ENCODE measurements around the gene KRT14.
"Not testable (repeated sequence)": the region's sequence is repeated elsewhere in the genome, so short reads cannot be mapped to it uniquely, and the experiment has no call there.

The KRT14 gene

DNA sequence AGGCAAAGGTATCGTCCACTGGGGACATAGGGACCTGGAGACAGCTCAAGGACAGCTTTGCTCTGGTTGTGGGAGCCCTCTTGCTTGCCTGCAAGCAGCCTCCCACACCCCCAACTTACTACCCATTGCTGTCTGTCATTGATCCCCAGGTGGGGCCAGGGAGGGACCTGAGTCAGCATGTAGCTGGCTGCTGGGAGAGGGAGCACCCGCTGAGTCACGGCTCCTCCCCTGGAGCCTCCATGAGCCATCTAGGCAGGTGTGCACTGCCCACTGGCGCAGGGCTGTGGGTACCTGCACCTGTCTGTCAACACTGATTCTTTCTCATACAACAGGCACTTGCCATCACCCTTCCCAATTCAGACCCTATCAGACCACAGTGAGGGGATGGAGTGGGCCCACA lies 10.0 kb downstream of the KRT14 start:
- not testable (repeated sequence) for DNase-seq

DNA sequence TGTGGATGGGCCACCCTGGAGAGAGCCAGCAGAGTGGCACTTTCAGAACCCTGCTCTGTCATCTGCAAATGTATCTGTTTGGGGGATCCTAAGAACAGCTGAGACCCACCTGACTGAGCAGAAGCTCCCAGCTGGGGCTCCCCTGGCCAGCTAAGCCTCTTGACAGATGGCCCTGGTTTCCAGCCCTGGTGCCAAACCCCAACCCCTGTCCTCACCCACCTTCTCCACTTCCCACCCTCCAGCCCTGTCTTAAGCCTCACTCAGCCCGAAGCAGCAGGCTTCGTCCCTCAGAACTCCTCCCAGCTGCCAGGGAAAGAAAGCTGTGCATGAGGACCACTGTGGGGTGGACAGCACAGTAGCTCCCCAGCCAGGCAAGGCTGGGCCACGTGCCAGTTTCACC lies 11.4 kb downstream of the KRT14 start:
- no peak for DNase-seq

DNA sequence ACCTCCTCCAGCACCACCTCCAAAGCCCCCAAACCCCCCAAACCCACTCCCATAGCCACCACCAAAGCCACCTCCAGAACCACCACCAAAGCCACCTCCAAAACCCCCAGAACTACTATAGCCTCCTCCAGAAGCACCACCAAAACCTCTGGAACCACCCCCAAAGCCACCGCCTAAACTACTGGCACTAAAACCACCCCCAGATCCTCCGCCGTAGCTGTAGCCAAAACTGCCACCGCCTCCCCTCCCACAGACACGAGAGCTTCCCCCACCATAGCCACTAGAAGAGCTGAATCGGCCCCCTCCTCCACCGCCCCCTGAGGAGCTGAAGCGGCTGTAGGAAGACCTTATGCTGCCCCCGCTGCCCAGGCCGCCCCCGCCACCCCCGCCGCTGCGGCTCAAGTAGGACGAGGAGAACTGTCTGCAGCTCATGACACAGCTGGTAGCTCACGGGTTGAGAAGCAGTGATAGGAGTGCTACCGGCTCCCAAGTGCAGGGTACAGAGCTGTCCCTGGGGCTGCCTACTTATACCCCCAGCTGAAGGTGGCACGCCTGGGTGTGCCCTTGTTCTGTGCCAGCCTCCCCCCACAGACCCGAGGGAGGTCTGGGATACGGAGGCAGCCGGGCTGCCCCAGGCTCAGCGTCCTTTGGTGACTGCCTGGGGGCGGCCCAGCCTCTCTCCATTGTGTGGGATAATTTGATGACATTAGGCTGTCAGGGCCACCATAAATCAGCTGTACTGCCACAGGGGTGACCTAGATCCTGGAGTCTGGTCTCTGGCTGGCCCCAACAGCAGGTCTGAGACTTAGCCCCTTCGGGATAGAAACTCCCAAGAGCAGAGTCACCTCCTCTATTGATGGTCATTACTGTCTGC lies 14.9 kb downstream of the KRT14 start, which contains the start of gene KRT9:
KRT9 (minus strand) TSS at position 499 of the 874 bp plus-strand sequence; CDS start at position 432, 67 bp downstream.
- no peak for DNase-seq

DNA sequence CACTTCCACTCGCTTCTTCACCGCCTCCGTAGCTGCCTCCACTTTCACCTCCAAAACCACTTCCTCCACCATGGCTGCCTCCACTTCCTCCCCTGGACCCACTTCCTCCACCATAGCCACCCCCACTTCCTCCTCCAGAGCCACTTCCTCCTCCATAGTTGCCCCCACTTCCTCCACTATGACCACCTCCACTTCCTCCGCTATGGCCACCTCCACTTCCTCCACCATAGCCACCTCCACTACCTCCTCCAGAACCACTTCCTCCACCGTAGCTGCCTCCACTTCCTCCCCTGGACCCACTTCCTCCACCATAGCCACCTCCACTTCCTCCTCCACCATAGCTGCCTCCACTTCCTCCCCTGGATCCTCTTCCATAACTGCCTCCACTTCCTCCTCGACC lies 19.4 kb downstream of the KRT14 start:
- DNase-seq = no peak

DNA sequence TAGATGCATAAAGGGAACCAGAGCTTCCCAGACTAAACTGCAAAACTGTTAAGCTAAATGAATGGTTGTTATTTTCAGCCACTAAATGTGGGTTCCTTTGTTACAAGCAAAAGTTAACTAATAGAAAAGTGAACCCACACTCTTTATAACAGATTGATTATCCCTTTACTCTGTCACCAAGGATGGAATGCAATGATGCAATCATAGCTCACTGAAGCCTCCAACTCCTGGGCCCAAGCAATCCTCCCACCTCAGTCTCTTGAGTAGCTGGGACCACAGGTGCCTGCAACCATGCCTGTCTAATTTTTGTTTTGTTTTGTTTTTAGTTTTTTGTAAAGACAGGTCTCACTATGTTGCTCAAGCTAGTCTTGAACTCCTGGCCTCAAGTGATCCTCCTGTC lies 21.4 kb downstream of the KRT14 start:
- no peak for DNase-seq

DNA sequence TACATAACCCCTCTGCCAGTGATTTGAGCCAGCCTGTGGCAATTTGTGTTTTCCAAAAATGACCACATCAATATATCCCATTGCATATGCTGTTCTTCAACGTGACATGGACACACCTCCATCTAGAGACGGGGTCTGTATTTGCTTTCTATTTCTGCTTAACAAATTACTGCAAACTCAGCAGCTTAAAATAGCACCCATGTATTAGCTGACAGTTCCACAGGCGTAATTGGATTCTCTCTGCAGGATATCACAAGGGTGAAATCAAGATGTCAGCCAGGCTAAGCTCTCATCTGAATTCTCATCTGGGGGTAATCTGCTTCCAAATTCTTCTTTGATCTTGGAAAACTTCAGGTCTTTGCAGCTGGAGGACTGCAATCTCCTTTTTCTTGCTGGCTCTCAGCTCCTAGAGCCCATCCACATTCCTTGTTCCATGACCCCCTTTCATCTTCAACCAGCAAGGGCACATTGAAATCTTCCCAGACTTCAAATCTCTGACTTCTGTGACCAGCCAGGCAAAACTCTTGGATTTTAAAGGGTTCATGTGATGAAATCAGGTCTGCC lies 23.0 kb downstream of the KRT14 start:
- no peak for DNase-seq

DNA sequence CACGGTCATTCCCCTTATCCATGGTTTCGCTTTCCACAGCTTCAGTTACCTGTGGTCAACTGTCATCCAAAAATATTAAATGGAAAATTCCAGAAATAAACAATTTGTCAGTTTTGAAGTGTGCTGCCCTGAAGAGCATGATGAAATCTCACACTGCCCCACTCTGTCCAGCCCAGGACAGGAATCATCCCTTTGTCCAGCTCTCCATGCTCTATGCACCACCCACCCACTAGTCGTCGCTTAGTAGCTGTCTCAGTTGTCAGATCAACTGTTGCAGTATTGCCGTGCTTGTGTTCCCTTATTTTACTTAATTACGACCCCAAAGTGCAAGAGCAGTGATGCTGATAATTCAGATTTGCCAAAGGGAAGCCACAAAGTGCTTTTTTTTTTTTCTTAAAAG lies 25.1 kb downstream of the KRT14 start:
- no peak for DNase-seq

DNA sequence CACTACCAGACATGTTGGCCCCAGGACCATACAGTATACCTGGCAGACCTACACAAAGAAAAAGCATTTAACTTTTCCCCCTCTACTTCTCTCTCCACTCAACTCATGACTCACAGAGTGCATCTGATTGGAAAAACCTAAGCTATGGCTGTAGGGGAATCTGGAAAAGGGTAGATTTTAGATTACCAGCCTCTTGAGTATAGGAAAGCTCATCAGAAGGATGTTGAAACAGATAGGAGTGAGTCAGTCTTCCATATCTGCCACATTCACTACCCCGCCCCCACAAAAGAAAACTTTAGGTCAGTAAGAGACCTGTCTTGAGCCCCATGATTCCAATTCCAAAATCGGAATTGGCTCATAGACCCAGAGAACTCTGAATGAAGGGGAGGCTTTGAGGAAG lies 27.1 kb downstream of the KRT14 start:
- no peak for DNase-seq

DNA sequence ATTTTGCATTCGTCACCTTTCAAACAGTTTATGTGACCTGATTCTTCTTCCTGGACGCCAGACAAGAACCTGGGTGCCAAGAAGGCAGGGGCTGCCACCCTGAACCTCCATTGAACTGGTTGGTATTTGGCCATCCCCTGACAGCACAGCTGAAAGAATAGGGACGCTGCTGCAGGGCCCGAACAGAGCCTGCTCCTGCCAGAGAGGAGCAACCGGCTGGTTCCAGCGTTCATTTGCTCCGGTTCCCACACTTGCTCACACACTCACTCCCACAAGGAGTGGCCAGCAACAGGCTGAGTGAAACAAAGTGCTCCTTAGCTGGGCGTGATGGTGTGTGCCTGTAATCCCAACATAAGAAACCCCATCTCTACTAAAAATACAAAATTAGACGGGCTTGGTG lies 29.8 kb downstream of the KRT14 start:
- DNase-seq = no peak

DNA sequence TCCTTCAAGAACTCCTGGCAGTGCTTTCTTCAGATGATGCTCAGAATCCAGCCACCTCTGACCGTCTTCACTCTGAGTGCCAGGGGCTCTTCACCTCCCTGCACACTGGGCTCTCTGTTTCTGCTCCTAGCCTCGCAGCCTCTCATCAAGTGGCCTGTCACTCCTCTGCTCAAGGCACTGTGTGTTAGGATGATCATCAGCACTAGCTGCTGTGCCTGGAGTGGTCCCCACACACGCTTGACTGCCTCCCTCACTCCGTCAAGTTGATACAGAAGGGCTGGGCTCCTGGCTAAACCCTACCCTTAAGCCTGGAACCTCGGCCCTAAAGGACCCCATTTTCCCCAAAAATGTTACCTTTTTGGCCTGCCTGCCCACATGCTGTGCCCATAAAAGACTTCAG lies 30.4 kb downstream of the KRT14 start:
- DNase-seq = no peak

DNA sequence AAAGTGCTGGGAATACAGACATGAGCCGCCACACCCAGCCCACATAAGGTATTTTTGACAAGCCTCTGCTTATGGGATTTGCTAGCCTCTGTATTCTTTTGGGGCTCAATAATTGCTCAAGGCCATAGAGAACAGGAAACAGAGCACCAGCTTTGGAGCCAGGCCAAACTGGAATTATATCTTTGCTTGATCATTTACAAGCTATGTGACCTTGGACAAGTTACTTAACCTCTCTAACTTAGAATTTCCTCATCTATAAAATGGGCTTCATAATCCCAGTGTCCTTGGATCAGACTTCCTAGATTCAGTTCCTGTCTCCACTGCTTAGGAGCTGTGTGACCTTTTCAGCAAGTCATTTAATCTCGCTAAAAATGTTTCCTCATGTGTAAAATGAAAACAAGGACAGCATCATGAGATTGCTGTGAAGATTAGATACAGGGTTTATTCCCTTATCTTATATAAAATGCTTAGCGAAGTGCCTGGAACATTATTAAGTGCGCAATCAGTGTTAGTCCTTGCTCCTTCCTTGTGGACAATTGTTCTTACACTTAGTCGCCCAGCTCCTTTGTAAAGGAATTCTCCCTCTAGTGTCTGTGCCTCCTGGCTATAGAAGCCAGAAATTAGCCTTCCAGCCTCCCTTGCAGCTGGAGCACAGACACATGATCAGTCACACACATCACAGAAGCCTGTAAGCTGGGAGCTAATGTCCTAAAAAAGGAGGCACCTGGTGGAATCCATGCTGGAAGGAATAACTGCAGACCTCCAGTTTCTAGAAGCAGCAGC lies 31.4 kb downstream of the KRT14 start:
- DNase-seq = no peak

DNA sequence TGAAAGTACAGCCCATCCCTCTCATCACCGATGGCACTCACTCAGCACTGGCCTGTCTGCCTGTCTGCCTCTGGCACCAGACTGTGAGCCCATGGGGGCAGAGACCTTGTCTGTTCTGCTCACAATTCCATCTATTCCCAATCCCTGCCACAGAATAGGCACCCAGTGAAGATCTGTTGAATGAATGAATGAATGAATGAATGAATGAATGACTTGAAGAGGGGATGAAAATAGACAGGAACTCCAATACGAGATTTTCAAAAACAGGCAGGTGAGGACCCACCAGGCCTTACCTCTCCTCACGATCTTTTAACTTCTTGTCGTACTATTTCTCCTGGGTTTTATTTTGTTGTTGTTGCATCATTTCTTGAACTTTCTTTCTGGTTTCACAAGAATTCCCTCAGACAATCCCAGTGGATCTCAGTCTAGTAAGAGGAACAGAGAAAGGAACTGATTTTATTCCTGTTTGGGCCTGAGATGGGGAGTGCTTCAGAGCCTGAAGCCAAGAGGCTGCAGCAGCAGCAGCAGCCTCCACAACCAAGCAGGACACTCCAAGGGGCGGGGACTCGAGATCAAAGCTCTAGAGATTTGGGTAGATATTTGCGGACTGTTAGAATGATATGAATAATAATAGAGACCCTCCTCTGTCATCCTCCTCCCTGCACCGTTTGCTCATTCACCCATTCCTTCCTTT lies 32.6 kb downstream of the KRT14 start:
- no peak for DNase-seq

DNA sequence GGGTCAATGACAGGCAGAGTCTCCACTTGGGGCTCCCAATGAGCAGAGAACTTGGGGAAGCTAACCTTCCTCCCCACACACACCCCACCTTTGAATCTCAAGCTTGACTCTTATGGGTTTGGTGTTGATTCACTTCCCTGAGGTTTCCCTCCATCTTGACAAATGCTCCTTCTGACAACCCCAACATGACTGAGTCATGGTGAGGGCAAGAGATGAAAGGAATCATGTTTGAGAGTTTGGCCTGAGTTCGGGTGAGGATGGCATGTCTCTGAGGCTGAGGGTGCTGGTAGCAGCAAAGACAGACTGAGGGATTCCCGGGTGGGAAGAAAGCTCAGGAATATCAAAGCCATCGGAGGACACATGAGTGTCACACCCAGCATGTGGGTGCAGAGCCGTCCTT lies 33.5 kb downstream of the KRT14 start:
- no peak for DNase-seq

DNA sequence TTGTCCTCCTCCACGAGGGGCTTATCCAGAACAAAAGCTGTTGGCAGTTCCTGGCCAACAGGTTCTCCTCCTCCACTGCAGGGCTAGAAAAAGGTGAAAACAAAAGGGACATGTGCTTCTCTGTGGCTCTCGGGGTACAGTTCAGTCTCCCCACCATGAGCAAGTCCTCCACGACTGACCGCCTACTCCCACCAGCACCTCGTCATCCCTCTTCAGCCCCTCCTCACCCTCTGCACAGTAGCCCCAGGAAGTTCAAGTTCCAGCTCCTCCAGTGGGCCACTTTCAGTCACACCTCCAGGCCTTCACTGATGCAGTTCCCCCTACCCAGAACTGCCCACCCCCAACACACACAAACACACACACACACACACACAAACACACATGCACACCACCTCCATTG lies 34.2 kb downstream of the KRT14 start:
- no peak for DNase-seq

DNA sequence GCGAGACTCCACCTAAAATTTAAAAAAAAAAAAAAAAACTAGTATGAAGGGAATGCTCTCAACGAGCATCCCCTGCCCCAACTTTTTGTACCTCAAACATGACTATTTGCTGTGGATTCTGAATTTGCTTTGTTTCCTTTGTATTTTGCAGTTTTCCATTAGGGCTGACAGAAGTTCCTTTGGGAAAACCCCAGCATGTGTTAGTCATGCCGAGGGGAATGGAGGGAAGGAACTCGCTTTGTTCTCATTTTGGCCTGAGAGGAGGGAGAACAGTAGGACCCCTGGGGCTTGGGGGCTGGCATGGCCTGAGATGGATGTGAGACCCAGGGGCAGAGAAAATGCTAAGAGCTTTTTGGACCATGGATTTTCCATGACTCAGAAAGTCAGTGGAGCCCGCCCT lies 35.3 kb downstream of the KRT14 start:
- no peak for DNase-seq

DNA sequence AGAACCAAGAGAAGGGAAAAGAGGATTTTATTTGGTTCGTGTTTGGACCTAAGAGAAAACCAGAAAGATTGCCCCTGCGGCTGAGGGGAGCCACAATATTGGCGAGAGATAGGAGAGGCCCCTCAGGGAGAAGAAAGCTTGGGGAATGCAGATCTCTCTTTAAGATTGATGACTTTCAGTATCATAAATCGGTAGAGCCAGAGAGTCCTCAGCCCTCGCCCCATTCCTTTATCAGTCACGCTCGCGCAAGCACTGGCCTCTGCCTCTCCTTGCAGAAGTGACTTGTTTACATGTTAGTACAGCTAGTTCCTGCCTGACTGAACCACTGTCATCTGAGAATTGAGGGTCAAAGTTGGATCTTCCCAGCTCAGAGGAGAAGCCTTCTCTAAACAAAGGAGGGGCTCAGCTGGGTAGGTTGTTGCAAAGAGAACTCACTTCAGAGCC lies 37.1 kb downstream of the KRT14 start:
- DNase-seq = no peak

DNA sequence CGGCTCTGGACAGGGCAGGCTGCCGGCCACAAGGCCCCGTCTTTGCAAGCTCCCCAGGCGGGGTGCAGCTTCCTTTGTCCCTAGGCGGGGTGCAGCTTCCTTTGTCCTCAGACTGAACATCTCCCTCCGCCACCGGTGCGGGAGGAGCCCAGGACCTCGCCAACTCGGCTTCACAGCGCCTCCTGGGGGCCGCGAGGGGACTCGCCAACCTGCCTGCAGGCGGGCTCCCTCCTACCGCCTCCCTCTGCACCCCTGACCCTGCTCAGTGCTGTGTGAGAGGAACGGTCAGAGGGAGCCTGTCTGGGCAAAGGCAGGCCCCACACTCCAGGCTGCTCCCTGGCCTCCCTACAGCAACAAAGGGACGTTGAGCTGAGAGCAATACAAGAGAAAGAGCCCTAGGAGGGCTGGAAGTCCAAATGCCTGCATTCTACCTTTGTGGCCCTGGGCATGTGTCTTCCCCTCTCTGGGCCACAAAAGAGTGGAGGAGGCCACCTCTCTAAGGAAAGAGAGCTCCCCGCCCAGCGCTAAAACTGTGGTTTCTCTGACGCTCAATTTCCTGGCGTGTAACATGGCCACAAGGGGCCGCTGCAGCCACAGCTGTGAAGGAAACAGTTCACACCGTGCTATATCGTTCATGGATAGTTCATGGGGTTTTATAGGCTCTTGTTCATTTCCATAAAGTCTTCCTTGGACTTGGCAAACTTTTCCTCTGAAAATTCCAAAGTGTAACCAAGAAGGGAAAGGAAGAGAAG lies 37.7 kb downstream of the KRT14 start:
- DNase-seq = peak; percentile 68

DNA sequence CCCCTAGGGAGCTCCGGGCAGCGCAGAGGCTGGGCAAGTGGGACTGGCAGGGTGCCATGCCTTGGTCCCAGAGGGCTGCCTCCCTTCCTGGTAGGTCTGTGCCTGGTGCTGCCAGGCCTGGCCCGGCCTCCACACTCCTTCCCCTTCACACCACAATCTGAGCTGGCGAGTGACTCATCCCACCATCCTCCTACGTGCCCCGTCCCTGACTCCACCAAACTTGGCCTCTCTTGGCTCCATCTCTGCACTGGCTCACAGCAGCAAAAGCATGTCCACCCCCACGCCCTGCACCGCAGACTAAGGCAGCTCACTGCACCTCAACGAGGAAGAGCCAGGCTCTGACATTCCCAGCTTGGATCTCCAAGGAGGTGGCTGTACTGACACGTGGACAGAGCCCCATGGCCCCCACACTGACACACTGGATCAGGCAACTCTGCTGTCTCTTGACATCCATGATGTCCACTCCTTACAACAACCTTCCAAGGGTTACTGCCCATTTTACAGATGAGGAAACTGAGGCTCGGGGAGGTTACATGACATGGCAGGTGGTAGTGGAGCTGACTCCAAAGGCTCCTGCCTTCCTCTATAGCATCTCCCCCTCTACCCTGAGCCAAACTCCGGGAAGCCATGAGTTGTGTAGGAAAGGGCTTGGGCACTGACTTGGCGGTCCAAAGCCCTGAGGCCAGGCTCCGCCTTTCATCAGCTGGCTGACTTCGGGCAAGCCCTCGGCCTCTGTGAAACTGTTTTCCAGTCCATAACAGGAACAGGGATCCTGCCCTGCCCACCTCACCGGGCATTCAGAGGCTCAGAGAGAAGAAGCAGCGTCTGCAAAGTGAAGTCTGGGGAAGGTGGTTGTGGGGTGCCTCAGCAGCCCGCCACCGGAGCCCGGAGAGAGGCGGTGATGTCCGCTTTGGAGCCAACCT lies 38.5 kb downstream of the KRT14 start:
- DNase-seq = no peak

DNA sequence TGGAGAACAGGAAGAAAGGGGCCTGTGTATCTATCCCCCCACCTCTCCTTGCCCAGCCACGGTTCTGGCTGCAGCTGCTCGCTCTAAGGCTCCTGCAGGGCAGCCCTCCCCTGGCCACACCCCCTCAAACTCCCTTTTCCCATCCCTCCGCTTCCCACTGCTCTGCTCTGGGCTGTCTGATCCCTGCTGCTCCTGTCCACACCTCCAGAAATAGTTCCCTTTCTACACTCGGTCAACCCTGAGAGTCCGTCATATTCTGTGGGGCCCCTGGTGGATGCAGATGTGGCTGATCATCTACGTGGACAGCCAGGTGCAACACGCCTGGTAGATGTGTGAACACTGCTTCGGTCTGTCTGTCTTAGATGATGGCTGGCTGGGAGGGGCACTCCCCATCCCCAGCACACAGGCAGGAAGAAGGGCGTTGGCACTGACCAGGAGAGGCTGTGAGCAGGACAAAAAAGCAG lies 39.3 kb downstream of the KRT14 start:
- no peak for DNase-seq

DNA sequence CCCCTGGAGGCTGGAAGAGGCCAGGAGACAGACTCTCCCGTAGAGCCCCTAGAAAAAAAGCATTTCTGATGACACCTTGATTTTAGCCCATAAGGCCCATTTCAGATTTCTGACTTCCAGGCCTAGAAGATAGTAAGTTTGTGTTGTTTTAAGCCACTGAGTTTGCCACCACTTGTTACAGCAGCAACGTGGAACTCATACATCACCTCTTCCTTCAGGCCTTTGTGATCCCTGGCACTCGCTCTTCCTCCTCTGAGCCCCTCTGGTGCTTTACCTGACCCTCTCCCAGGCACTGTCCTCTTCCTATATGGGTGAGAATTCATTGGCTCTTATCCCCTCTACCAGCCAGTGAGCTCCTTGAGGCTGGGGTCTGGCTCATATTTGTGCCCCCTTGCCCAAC lies 39.9 kb downstream of the KRT14 start:
- no peak for DNase-seq

DNA sequence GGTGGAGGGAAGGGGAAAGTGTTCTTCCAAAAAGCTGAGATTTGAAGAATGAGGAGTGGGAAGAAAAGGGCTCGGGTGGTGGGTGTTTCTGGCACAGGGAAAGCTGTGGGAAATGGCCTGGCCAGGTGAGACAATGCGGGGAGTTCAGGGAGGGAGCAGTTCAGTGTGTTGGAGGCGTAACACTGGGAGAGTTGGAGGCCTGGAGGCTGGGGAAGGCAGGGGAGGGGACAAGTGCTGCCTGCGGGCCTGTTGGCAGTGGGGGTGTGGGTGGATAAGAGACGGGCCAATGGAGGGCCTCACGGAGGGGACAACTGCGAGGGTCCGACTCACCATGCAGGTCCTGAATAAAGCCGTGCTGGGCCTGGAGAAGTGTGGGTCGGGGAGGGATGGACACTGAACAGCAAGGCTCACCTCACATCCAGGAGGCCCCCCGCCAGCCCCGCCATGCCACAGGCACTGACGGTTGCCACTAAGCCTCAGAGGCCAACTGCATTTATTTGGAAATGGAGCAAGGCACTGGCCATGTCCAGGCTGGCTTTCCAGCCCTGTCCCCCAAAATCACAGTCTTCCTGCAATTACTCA lies 40.8 kb downstream of the KRT14 start:
- DNase-seq = no peak
